Measurements from ENCODE around the gene SYNDIG1.

SYNDIG1 gene

GRCh38 chr20:24697411-24697810 is 228.0 kb downstream of the SYNDIG1 start:
- DNase-seq (ENCODE audit: low spot score), result no peak

DNA sequence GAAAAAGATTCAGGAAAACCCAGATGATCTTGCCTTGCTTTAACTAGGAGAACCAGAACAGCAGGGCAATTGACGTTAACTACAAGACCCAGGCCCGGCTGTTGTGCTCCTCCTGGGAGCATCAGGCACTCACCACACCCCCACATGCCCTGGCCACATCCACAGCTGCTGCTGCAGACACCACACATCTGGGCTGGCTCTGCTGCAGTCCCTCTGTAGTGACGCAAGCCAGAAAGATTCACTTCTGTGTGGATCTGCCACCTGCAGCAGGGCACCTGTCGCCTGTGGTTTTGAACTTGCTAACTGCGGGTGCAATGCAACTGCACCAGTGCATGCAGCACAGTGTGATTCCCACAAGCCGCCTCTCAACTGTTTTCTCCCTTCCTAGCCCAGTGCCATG is 228.8 kb downstream of the SYNDIG1 start:
- DNase-seq (ENCODE audit: low spot score), result no peak

GRCh38 chr20:24698706-24699206 is 229.3 kb downstream of the SYNDIG1 start:
- DNase-seq (ENCODE audit: low spot score), result no peak

GRCh38 chr20:24699321-24700165 is 230.1 kb downstream of the SYNDIG1 start:
- no peak for DNase-seq (ENCODE audit: low spot score)

- DNase-seq (ENCODE audit: low spot score), result no peak
These were observed 230.9 kb downstream of the SYNDIG1 start for GRCh38 chr20:24700166-24700860.

- no peak for DNase-seq (ENCODE audit: low spot score)
These were observed 231.6 kb downstream of the SYNDIG1 start for GRCh38 chr20:24701027-24701426.

DNA sequence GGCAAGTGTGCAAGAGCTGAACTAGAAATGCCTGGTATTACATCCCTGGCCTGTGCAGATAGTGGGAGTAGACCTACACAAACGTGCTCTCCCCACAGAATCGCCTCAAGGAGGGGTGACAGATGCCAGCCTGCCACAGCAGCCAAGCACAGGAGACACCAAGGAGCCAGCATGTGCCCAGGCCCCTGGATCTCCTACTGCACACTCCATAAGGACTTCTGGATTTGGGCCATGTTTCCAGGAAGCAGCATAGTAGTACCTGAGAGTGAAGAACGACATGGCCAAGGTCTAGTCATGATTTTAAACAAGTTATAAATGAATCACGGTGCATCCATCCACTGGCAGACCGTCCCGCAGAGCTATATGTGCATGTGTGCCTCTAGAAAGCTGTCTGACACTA is 232.2 kb downstream of the SYNDIG1 start:
- DNase-seq (ENCODE audit: low spot score), result no peak

DNA sequence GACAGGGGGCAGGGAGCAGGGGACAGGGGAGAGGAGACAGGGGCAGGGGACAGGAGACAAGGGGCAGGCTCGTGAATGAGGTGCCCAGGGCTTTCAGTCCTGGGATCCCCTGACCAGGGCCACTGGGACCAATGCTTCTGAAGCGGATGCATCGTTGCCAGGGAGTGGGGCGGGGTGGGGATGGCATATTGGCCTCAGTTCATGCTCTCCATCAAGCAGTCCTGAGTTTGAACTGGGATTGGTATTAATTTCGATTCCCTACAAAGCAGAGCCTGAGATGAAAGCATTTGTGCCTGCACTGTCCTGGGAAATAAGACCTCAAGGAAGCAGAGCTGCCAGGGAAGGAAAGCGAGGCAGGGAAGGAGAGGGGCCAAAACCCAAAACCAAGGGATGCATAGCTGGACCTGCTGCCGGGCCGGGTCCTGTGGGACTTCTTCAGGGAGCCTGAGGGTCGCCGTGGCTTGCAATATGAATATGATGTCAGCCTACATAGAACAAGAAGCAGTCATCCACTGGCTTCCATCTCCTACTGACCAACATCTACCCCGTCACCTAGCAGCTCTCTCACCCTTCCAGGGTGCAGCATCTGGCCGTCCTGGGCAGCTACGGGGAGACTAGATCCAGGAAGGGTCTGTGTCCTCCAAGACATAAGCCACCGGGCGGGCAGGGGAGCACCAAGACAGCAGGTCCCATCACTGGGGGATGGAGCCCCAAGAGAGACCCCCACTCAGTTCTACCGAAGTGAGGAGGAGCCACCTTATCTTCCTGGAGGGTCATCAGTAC is 233.3 kb downstream of the SYNDIG1 start:
- DNase-seq (ENCODE audit: low spot score), result no peak

GRCh38 chr20:24703284-24703610 is 233.8 kb downstream of the SYNDIG1 start:
- no peak for DNase-seq (ENCODE audit: low spot score)

DNA sequence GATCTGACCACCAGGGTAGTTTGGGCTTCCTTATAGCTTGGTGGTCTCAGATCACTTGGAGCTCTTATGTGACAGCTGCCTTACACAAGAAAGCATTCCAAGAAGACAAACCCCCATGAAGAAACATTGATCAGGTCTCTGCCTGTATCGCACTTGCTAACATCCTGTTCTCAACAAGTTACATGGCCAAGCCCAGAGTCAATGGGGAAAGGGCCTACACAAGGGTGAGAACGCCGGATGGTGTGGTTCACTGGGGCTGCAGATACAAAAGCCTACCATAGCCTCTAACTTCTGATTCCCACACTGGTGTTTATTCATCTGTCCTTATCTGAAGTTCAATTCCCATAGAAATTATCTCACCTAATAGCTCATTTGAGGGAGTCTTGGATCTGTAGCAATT is 235.5 kb downstream of the SYNDIG1 start:
- DNase-seq (ENCODE audit: low spot score), result no peak

DNA sequence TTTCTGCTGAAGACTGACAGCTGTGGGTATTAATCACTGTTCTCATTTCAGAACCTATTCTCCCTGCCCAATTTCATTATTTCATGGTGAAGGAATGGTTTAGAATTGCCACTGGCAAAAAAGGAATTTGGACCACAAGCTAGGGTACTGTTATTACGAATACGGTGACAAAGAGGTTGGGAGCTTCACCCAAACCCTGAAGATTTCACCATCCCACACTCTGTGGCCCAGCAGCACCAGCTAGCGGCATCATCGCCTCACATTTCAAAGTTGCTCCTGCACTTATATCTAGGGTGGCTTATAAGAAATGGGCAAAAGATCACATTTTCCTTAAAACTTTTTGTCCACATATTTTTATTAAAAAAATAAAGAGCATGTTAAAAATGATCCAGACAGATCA is 236.1 kb downstream of the SYNDIG1 start:
- DNase-seq (ENCODE audit: low spot score), result no peak

DNA sequence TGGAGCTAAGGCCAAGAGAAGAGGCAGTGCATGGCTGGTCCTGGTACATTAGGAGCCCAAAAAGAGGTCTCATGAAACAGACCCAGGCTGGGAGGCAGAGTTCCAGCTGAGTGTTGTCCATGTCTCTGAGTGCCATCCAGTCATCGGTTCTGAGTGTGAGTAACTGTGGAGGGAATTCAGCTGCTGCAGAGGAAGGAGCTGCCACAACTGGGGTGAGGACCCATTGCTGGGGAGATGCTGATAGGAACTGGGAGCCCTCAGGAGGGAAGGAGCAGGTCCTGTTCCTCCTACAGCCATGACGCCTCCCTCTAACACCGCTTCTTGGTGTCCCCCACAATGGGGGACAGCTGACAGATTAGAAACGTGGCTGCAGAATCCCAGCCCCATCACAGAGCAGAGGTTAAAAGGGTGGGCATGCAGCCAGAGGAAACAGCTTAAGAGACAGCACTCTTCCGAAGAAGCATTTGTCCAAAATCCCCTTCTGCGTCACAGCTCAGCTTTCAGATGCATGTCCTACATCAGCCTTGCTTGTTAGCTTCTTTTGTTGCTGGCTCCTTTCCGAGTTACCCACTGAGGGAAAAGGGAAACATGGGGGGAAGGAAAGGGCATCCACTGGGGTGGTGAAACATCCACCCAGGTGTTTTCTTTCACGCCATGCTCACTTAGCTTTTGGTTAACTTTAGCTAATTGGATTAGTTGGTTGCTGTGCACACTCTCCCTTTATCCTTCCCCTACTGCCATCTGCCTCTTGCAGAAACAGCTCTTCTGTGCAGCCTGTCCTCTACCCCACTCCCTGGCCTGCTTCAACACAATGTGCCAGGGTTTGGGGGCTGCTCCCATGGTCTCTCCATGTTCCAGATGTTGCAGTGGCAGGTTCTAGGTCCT is 239.2 kb downstream of the SYNDIG1 start:
- no peak for DNase-seq (ENCODE audit: low spot score)
